ENCODE data around the gene ZDHHC16.

GRCh38 chr10:97494863-97495506 is 49.0 kb downstream of the ZDHHC16 start:
- TF ChIP-seq POLR2AphosphoS5 (IDR thresholded peaks at IDR 0.05; ENCODE audit: low read depth, low read length) (no peak), POLR2A (IDR thresholded peaks at IDR 0.05; ENCODE audit: low read depth, low read length) (no peak), TAF1 (IDR thresholded peaks at IDR 0.05; ENCODE audit: borderline replicate concordance, low read depth, low read length) (no peak)
